GM18507 (cell line): ENCODE data around the gene GMEB2.
A peak's percentile ranks its signal among the peaks of the same experiment; 100 is the strongest.

Source experiments
- DNase-seq: peaks from one replicate; pipeline ENCODE4 v3.0.0; 2011; ENCODE audit warnings: low read depth; ENCODE audit not compliant: insufficient read length; ENCODE audit errors: extremely low spot score
- FAIRE-seq: peaks from 2 replicates; lab custom pipeline; 2011; peaks lifted over from hg19 to GRCh38; lab: Jason Lieb, UNC

GMEB2 gene

GRCh38 chr20:63553933-63554290 is 73.0 kb downstream of the GMEB2 start, which contains the start of gene FNDC11:
TSS of gene FNDC11 (plus strand) at chr20:63554159. CDS start at chr20:63555664, 1,505 bp downstream.
- FAIRE-seq (no peak), DNase-seq (no peak)

GRCh38 chr20:63553251-63553932 is 73.5 kb downstream of the GMEB2 start:
- DNase-seq, result peak; percentile 60
- FAIRE-seq, result peak; percentile 99

- FAIRE-seq (no peak), DNase-seq (no peak)
These were observed 74.2 kb downstream of the GMEB2 start for GRCh38 chr20:63552481-63553249.

GRCh38 chr20:63551068-63551467 is 75.8 kb downstream of the GMEB2 start:
- FAIRE-seq (no peak), DNase-seq (no peak)

GRCh38 chr20:63549679-63550282 is 77.1 kb downstream of the GMEB2 start:
- FAIRE-seq, result no peak
- no peak for DNase-seq

- no peak for FAIRE-seq
- DNase-seq, result no peak
These were observed 77.9 kb downstream of the GMEB2 start for GRCh38 chr20:63549019-63549418.

GRCh38 chr20:63548542-63548941 is 78.4 kb downstream of the GMEB2 start:
- DNase-seq, result no peak
- no peak for FAIRE-seq

- no peak for DNase-seq
- no peak for FAIRE-seq
These were observed 79.0 kb downstream of the GMEB2 start, which contains the start of gene SRMS for GRCh38 chr20:63547725-63548480. TSS of gene SRMS (minus strand) at chr20:63547749. CDS start at chr20:63547463, 286 bp downstream.

GRCh38 chr20:63546956-63547724 is 79.8 kb downstream of the GMEB2 start:
- DNase-seq (no peak), FAIRE-seq (no peak)

GRCh38 chr20:63546256-63546955 is 80.5 kb downstream of the GMEB2 start:
- DNase-seq (no peak), FAIRE-seq (no peak)

GRCh38 chr20:63545814-63546213 is 81.1 kb downstream of the GMEB2 start:
- no peak for DNase-seq

GRCh38 chr20:63544958-63545516 is 81.9 kb downstream of the GMEB2 start:
- FAIRE-seq (no peak), DNase-seq (no peak)

More at GRCh38 chr20:63545814-63546213, 81.1 kb downstream of the GMEB2 start:
- no peak for FAIRE-seq

- no peak for FAIRE-seq
- DNase-seq, result no peak
These were observed 82.5 kb downstream of the GMEB2 start for GRCh38 chr20:63544241-63544957.

- no peak for FAIRE-seq
- DNase-seq, result no peak
These were observed 83.2 kb downstream of the GMEB2 start for GRCh38 chr20:63543733-63544132.

- DNase-seq, result no peak
These were observed 83.8 kb downstream of the GMEB2 start for GRCh38 chr20:63543131-63543530.

GRCh38 chr20:63542696-63543095 is 84.2 kb downstream of the GMEB2 start:
- DNase-seq (peak; percentile 56), FAIRE-seq (peak; percentile 83)

More at GRCh38 chr20:63543131-63543530, 83.8 kb downstream of the GMEB2 start:
- FAIRE-seq, result no peak

GRCh38 chr20:63542031-63542559 is 84.8 kb downstream of the GMEB2 start:
- no peak for DNase-seq
- no peak for FAIRE-seq
